HEK293T (cell line): ENCODE results near the gene KERA.

Experiments used
- BHLHE40 ChIP-seq: fragments of 450-650 bp; IDR thresholded peaks from 2 replicates; pipeline ENCODE4 v1.6.1; 2016; ENCODE audit warnings: mild to moderate bottlenecking, moderate library complexity, borderline replicate concordance
- L3MBTL2 ChIP-seq: fragments of 450-650 bp; conservative IDR thresholded peaks from 2 replicates; pipeline ENCODE4 v1.6.1; 2016; ENCODE audit warnings: mild to moderate bottlenecking
- TARDBP ChIP-seq: fragments of 450-650 bp; IDR thresholded peaks from 2 replicates; pipeline ENCODE4 v1.6.1; 2016

GRCh38 chr12:91064640-91065039, 6.8 kb upstream of the KERA start:
- TF ChIP-seq L3MBTL2 (no peak), TARDBP (no peak), BHLHE40 (no peak)
